ENCODE measurements around the gene CD79A. TPM values are rescaled to one million over a fixed set of nuclear protein-coding genes. Genes with fewer than 3 reads are reported as not detected.
A peak's percentile ranks its signal among the peaks of the same experiment; 100 is the strongest.
"Not testable (repeated sequence)": the region's sequence is repeated elsewhere in the genome, so short reads cannot be mapped to it uniquely, and the experiment has no call there.

The CD79A gene
- total and polyA plus RNA-seq, 5 donors: 0.09 to 0.58 (median 0.37) TPM; not detected in 2

GRCh38 chr19:41872775-41873647, 4.1 kb upstream of the CD79A start:
- Histone ChIP-seq H3K27me3 (ENCODE audit: control insufficient read depth, insufficient read depth) (no peaks in the 10 kb centered on the region), H3K27ac (ENCODE audit: low read length) (no peak overlapping the region), H3K4me1 (ENCODE audit: control insufficient read depth, insufficient read depth, low read length) (peaks cover 3% of the 10 kb centered on the region), H3K4me3 (ENCODE audit: low read length) (no peak overlapping the region), H3K9me3 (ENCODE audit: control insufficient read depth, low read length) (no peaks in the 10 kb centered on the region)
- ATAC-seq: peak; percentile 42 to 53
- 50% methylated on average over 18 of the region's 18 CpGs for WGBS
- intact Hi-C loops (cut with DNase I): loop anchor here in 3 of 4 donors (5.0 kb wide), 2 partner anchors 64 to 79 kb away; no protein-coding TSS in a partner anchor
- DNase-seq: peak; percentile 52 to 82 (median 82)

- H3K27ac ChIP-seq (ENCODE audit: low read length); DNase-seq: not testable (repeated sequence)
- intact Hi-C loops (cut with DNase I): loop anchor here in 1 of 4 donors (5.0 kb wide), 1 partner anchor 71 kb away; no protein-coding TSS in a partner anchor
Measured at GRCh38 chr19:41875973-41876372, 1.1 kb upstream of the CD79A start.

GRCh38 chr19:41877916-41878905, 1.1 kb downstream of the CD79A start:
- intact Hi-C loops (cut with DNase I): loop anchor here in 1 of 4 donors (5.0 kb wide), 1 partner anchor 69 kb away; no protein-coding TSS in a partner anchor
- 71% methylated on average over 17 of the region's 17 CpGs for WGBS
- H3K27ac ChIP-seq (ENCODE audit: low read length): no peak overlapping the region
- H3K4me1 ChIP-seq (ENCODE audit: control insufficient read depth, insufficient read depth, low read length): no peaks in the 10 kb centered on the region
- H3K27me3 ChIP-seq (ENCODE audit: control insufficient read depth, insufficient read depth): no peaks in the 10 kb centered on the region
- H3K4me3 ChIP-seq (ENCODE audit: low read length): no peak overlapping the region
- no peaks in the 10 kb centered on the region for H3K9me3 ChIP-seq (ENCODE audit: control insufficient read depth, low read length)
- no peak for ATAC-seq
- DNase-seq: peak in 1 of 3 donors; percentile 18

More at GRCh38 chr19:41875973-41876372, 1.1 kb upstream of the CD79A start:
- WGBS: 82% methylated on average over 3 of the region's 3 CpGs
- not testable (repeated sequence) for H3K9me3 ChIP-seq (ENCODE audit: control insufficient read depth, low read length); H3K4me3 ChIP-seq (ENCODE audit: low read length); H3K27me3 ChIP-seq (ENCODE audit: control insufficient read depth, insufficient read depth); H3K4me1 ChIP-seq (ENCODE audit: control insufficient read depth, insufficient read depth, low read length); ATAC-seq

GRCh38 chr19:41879080-41879479, 2.0 kb downstream of the CD79A start:
- no peaks in the 10 kb centered on the region for H3K4me1 ChIP-seq (ENCODE audit: control insufficient read depth, insufficient read depth, low read length)
- intact Hi-C loops (cut with DNase I): loop anchor here in 1 of 4 donors (5.0 kb wide), 1 partner anchor 68 kb away; no protein-coding TSS in a partner anchor
- no peak overlapping the region for H3K27ac ChIP-seq (ENCODE audit: low read length)
- ATAC-seq (no peak), DNase-seq (peak in 1 of 3 donors; percentile 27)
- H3K9me3 ChIP-seq (ENCODE audit: control insufficient read depth, low read length): no peaks in the 10 kb centered on the region
- H3K27me3 ChIP-seq (ENCODE audit: control insufficient read depth, insufficient read depth): no peaks in the 10 kb centered on the region
- WGBS: 88% methylated on average over 21 of the region's 21 CpGs
- H3K4me3 ChIP-seq (ENCODE audit: low read length): no peak overlapping the region

- H3K4me3 ChIP-seq (ENCODE audit: low read length): no peak overlapping the region
- no peaks in the 10 kb centered on the region for H3K27me3 ChIP-seq (ENCODE audit: control insufficient read depth, insufficient read depth)
- DNase-seq: peak in 1 of 3 donors; percentile 3
- no peak for ATAC-seq
- intact Hi-C loops (cut with DNase I): loop anchor here in 2 of 4 donors (5.0 to 10.0 kb wide), 2 partner anchors 55 to 68 kb away; no protein-coding TSS in a partner anchor
- H3K27ac ChIP-seq (ENCODE audit: low read length): no peak overlapping the region
- H3K4me1 ChIP-seq (ENCODE audit: control insufficient read depth, insufficient read depth, low read length): no peaks in the 10 kb centered on the region
- no peaks in the 10 kb centered on the region for H3K9me3 ChIP-seq (ENCODE audit: control insufficient read depth, low read length)
- 78% methylated on average over 7 of the region's 7 CpGs for WGBS
Measured at GRCh38 chr19:41879670-41880328, 2.7 kb downstream of the CD79A start.

GRCh38 chr19:41880329-41880708, 3.2 kb downstream of the CD79A start:
- Histone ChIP-seq H3K4me3 (ENCODE audit: low read length) (no peak overlapping the region), H3K27ac (ENCODE audit: low read length) (no peak overlapping the region), H3K4me1 (ENCODE audit: control insufficient read depth, insufficient read depth, low read length) (no peaks in the 10 kb centered on the region), H3K9me3 (ENCODE audit: control insufficient read depth, low read length) (no peaks in the 10 kb centered on the region), H3K27me3 (ENCODE audit: control insufficient read depth, insufficient read depth) (no peaks in the 10 kb centered on the region)
- ATAC-seq (no peak), DNase-seq (no peak)
- 68% methylated on average over 5 of the region's 5 CpGs for WGBS
- intact Hi-C loops (cut with DNase I): loop anchor here in 1 of 4 donors (10.0 kb wide), 1 partner anchor 54 kb away; no protein-coding TSS in a partner anchor

- peak within 1 kb of the TSS; percentile 85 for H3K4me3 ChIP-seq (ENCODE audit: low read length)
- ATAC-seq: peak; percentile 34 to 61
- intact Hi-C loops (cut with DNase I): loop anchor here in 1 of 4 donors (10.0 kb wide), 1 partner anchor 52 kb away; no protein-coding TSS in a partner anchor
- peak within 1 kb of the TSS; percentile 55 for H3K27ac ChIP-seq (ENCODE audit: low read length)
- H3K27me3 ChIP-seq (ENCODE audit: control insufficient read depth, insufficient read depth): no peaks in the 10 kb centered on the region
- no peaks in the 10 kb centered on the region for H3K4me1 ChIP-seq (ENCODE audit: control insufficient read depth, insufficient read depth, low read length)
- H3K9me3 ChIP-seq (ENCODE audit: control insufficient read depth, low read length): no peaks in the 10 kb centered on the region
- peak; percentile 78 to 91 (median 90) for DNase-seq
- WGBS: 1% methylated on average over 79 of the region's 80 CpGs
Measured at GRCh38 chr19:41882568-41883462, 5.7 kb downstream of the CD79A start, which contains the start of gene ARHGEF1. Gene ARHGEF1, plus strand, starts transcription at chr19:41883184. Its CDS starts 4,899 bp downstream, at chr19:41888083.

- peak overlapping the region; percentile 85 for H3K4me3 ChIP-seq (ENCODE audit: low read length)
- no peaks in the 10 kb centered on the region for H3K27me3 ChIP-seq (ENCODE audit: control insufficient read depth, insufficient read depth)
- no peaks in the 10 kb centered on the region for H3K4me1 ChIP-seq (ENCODE audit: control insufficient read depth, insufficient read depth, low read length)
- WGBS: 2% methylated on average over 23 of the region's 23 CpGs
- peak overlapping the region; percentile 46 for H3K27ac ChIP-seq (ENCODE audit: low read length)
- intact Hi-C loops (cut with DNase I): loop anchor here in 1 of 4 donors (10.0 kb wide), 1 partner anchor 51 kb away; no protein-coding TSS in a partner anchor
- DNase-seq (peak in 1 of 3 donors; percentile 59), ATAC-seq (peak in 1 of 2 donors; percentile 0)
- H3K9me3 ChIP-seq (ENCODE audit: control insufficient read depth, low read length): no peaks in the 10 kb centered on the region
Measured at GRCh38 chr19:41883463-41883820, 6.4 kb downstream of the CD79A start.

Data from right cardiac atrium (tissue), 5 donors.